ENCODE data around the gene ATP8B3. TPM values are rescaled to one million over a fixed set of nuclear protein-coding genes. Genes with fewer than 3 reads are reported as not detected.
"Not testable (repeated sequence)": the region's sequence is repeated elsewhere in the genome, so short reads cannot be mapped to it uniquely, and the experiment has no call there.

The ATP8B3 gene
- total RNA-seq, 4 donors from 2014 or later, result 0.35 to 4.5 (median 0.94) TPM; not detected in 1

DNA sequence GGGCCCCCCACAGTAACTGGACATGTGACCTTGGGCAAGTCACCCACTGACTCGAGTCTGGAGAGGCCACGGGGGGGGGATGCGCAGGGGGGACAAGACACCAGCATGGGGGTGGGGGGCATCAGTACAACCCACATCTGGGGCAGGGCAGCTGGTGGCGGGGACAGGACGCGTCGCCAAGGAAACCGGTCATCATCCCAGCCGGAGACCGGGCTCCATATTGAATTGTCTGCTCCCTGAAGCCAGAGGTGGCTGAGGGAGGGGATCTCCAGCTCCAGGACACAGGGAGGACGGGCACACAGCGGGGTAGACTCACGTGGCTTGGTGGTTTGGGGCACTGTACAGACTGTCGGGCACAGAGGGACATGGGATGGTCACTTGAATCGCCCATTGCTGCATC lies 47.3 kb downstream of the ATP8B3 start:
- Histone ChIP-seq H3K27ac (no peak overlapping the region), H3K36me3 (no peaks in the 10 kb centered on the region), H3K9me3 (no peaks in the 10 kb centered on the region), H3K4me1 (peaks cover 0 to 5% (median 0%) of the 10 kb centered on the region in 4 donors), H3K4me3 (no peak overlapping the region), H3K27me3 (peaks cover 0 to 64% of the 10 kb centered on the region in 2 donors)
- no peak for DNase-seq
- no peak for TF ChIP-seq POLR2A (IDR thresholded peaks at IDR 0.05)
- TF ChIP-seq, protein P1, sequence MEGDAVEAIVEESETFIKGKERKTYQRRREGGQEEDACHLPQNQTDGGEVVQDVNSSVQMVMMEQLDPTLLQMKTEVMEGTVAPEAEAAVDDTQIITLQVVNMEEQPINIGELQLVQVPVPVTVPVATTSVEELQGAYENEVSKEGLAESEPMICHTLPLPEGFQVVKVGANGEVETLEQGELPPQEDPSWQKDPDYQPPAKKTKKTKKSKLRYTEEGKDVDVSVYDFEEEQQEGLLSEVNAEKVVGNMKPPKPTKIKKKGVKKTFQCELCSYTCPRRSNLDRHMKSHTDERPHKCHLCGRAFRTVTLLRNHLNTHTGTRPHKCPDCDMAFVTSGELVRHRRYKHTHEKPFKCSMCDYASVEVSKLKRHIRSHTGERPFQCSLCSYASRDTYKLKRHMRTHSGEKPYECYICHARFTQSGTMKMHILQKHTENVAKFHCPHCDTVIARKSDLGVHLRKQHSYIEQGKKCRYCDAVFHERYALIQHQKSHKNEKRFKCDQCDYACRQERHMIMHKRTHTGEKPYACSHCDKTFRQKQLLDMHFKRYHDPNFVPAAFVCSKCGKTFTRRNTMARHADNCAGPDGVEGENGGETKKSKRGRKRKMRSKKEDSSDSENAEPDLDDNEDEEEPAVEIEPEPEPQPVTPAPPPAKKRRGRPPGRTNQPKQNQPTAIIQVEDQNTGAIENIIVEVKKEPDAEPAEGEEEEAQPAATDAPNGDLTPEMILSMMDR (IDR thresholded peaks at IDR 0.05), result no peak

GRCh38 chr19:1763648-1764639 lies 48.1 kb downstream of the ATP8B3 start:
- no peak for DNase-seq
- no peaks in the 10 kb centered on the region for H3K36me3 ChIP-seq
- H3K4me3 ChIP-seq, result no peak overlapping the region
- H3K9me3 ChIP-seq, result no peaks in the 10 kb centered on the region
- no peak overlapping the region for H3K27ac ChIP-seq
- TF ChIP-seq POLR2A (IDR thresholded peaks at IDR 0.05), result no peak
- TF ChIP-seq, protein P1 (IDR thresholded peaks at IDR 0.05), result no peak
- peaks cover 0 to 5% (median 0%) of the 10 kb centered on the region in 4 donors for H3K4me1 ChIP-seq
- H3K27me3 ChIP-seq, result peaks cover 0 to 64% of the 10 kb centered on the region in 2 donors

GRCh38 chr19:1762243-1763117 lies 49.6 kb downstream of the ATP8B3 start:
- H3K27me3 ChIP-seq, result peaks cover 0 to 77% of the 10 kb centered on the region in 2 donors

DNA sequence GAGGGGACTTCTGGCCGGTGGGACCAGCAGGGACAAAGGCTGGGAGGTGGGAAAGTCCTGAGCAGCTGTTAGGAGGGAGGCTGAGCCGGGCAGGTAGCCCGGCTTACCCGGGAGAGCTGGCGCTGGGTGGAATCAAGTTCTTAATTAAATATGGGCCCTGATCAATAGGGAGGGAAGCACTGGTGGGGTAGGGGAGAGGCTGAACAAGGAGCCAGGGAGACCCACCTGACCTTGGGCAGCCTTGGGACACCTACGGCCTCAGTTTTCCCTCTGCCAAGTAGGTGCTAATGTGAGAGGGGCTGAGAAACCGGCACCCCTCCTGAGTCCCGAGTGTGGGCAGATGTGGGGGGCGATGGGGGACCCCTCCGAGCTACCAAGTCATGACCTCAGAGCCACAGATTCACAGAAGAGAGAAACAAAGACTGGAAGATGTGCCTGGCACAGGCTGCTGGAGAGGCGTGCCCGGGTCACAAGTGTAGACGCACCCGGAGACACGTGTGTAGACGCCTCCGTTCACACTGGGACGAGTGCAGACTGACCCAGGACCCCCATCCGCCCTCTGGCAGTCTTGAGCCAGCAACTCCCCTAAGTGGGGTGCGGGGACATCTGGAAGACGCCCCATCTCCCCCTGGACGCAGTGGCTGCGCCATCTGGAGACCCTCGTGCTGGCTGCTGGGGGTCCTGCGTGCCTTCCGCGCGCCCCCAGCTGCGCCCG lies 50.4 kb downstream of the ATP8B3 start:
- no peaks in the 10 kb centered on the region for H3K9me3 ChIP-seq
- H3K27ac ChIP-seq, result no peak overlapping the region
- H3K4me1 ChIP-seq, result peaks cover 0 to 10% (median 4%) of the 10 kb centered on the region in 4 donors
- H3K27me3 ChIP-seq, result peaks cover 0 to 82% of the 10 kb centered on the region in 2 donors
- no peaks in the 10 kb centered on the region for H3K36me3 ChIP-seq
- DNase-seq, result no peak
- H3K4me3 ChIP-seq, result no peak overlapping the region
- TF ChIP-seq POLR2A (IDR thresholded peaks at IDR 0.05), result no peak
- TF ChIP-seq, protein P1 (IDR thresholded peaks at IDR 0.05), result no peak

More at GRCh38 chr19:1762243-1763117, 49.6 kb downstream of the ATP8B3 start:
- Histone ChIP-seq H3K4me3 (no peak overlapping the region), H3K27ac (no peak overlapping the region), H3K9me3 (no peaks in the 10 kb centered on the region), H3K36me3 (no peaks in the 10 kb centered on the region), H3K4me1 (peaks cover 0 to 7% (median 3%) of the 10 kb centered on the region in 4 donors)
- no peak for TF ChIP-seq POLR2A (IDR thresholded peaks at IDR 0.05)
- TF ChIP-seq, protein P1 (IDR thresholded peaks at IDR 0.05), result no peak
- DNase-seq, result no peak

DNA sequence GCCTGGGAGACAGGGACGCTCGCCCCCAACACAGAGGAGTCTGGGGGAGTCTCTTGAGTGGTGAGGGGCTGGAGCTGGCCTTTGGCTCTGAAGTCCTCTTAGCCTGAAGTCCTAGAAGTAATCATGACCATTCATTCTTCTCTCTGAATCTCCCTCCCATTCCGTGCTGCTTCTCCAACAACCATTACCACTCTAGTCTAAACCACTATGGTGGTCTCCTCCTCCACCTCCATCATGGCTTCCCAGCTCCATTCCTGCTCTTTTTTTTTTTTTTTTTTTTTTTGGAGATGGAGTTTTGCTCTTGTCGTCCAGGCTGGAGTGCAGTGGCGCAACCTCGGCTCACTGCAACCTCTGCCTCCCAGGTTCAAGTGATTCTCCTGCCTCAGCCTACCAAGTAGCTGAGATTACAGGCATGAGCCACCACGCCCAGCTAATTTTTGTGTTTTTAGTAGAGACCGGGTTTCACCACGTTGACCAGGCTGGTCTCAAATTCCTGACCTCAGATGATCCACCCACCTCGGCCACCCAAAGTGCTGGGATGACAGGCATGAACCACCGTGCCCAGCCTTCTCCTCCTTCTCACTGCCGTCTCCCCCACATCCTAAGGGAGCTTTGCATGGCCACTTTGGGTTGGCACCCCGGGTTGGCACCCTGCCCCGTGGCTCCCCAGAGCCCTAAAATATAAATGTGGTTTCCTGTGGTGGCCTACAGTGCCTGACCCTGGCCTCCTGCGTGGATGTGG lies 51.1 kb downstream of the ATP8B3 start:
- H3K36me3 ChIP-seq, DNase-seq, H3K9me3 ChIP-seq, H3K27ac ChIP-seq, H3K4me3 ChIP-seq: not testable (repeated sequence)
- H3K27me3 ChIP-seq, result peaks cover 0 to 80% of the 10 kb centered on the region in 2 donors
- H3K4me1 ChIP-seq, result peaks cover 0 to 10% (median 4%) of the 10 kb centered on the region in 4 donors

Measured in Peyer's patch (tissue), 4 donors.